ENCODE results near the gene DCTN5.

DNA sequence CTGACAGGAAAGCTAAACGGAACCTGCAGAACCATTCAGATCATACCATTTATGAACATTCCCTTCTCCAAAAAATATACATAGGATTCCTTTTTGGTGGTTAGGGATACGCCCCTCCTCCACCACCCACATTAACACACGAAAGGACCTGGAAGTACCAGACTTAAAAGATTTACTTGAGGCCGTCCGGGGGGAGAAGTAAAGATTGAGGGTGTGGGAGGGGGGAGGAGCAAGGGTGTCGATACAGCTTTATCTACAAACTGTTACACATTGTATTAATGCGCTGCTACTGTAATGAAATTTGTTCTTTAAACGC is 693 bp upstream of the DCTN5 start:
- no peak for TF ChIP-seq RAD21 (conservative IDR thresholded peaks at IDR 0.05 in 1 of 2, IDR thresholded peaks at IDR 0.05 in 1 of 2)
- no peak for TF ChIP-seq NFE2L2 (conservative IDR thresholded peaks at IDR 0.05; ENCODE audit: low read length)
- TF ChIP-seq, protein P1, sequence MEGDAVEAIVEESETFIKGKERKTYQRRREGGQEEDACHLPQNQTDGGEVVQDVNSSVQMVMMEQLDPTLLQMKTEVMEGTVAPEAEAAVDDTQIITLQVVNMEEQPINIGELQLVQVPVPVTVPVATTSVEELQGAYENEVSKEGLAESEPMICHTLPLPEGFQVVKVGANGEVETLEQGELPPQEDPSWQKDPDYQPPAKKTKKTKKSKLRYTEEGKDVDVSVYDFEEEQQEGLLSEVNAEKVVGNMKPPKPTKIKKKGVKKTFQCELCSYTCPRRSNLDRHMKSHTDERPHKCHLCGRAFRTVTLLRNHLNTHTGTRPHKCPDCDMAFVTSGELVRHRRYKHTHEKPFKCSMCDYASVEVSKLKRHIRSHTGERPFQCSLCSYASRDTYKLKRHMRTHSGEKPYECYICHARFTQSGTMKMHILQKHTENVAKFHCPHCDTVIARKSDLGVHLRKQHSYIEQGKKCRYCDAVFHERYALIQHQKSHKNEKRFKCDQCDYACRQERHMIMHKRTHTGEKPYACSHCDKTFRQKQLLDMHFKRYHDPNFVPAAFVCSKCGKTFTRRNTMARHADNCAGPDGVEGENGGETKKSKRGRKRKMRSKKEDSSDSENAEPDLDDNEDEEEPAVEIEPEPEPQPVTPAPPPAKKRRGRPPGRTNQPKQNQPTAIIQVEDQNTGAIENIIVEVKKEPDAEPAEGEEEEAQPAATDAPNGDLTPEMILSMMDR (IDR thresholded peaks at IDR 0.05): no peak
- no peak for TF ChIP-seq BHLHE40 (IDR thresholded peaks at IDR 0.05; ENCODE audit: low read depth, low read length)
- no peak for TF ChIP-seq POLR2A (IDR thresholded peaks at IDR 0.05; ENCODE audit: low read length)
- TF ChIP-seq TFCP2L1 (CRISPR knock-in tag; IDR thresholded peaks at IDR 0.05): no peak
- TF ChIP-seq REST (IDR thresholded peaks at IDR 0.05): no peak
- TF ChIP-seq GATA3 (IDR thresholded peaks at IDR 0.05; ENCODE audit: borderline replicate concordance): no peak
- TF ChIP-seq SMC3 (IDR thresholded peaks at IDR 0.05): no peak

Measured in A549 (cell line).